ENCODE data around the gene LGI4.
A peak's percentile ranks its signal among the peaks of the same experiment; 100 is the strongest.
"Not testable (repeated sequence)": the region's sequence is repeated elsewhere in the genome, so short reads cannot be mapped to it uniquely, and the experiment has no call there.

LGI4 gene

DNA sequence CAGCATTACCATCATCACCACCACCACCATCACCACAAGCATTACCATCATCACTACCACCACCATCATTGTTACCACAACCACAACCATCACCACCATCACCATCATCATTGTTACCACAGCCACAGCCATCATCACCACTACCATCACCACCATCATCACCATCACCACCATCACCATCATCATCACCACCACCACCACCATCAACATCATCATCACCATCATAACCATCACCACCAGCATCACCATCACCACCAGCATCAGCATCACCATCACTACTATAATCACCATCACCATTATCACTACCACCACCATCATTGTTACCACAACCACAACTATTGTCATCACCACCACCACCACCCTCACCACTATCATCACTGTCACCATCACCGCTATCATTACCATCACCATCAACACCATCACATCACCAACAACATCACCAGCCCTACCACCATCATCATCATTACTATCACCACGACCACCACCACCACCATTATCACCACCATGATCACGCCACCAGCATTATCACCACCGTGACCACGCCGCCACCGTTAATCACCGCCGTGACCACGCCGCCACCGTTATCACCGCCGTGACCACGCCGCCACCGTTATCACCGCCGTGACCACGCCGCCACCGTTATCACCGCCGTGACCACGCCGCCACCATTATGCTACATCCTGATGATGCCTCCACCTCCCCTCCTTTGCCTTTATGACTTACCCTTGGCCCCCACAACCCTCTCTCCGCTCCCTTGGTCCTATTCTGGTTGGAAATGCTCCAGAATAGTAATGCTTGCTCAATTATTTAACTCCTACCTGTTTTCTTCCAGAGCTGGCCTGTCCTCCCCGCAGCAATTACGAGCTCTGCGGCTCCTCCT, 29.2 kb downstream of the LGI4 start:
- no peak for DNase-seq

DNA sequence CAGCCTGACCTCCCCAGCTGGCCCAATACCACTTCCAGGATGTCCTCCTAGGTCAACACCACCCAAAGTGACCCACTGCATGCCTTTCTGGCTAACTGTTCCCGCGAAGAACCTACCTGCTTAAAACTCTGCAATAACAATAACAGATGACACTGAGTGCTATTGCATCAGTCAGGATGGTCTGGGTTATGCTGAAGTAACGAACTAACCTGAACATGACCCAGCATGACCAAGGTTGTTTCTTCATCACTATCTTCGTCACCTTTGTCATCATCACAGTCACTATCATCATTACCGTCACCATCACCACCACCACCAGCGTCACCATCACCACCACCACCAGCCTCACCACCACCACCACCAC, 29.8 kb downstream of the LGI4 start:
- DNase-seq = no peak

DNA sequence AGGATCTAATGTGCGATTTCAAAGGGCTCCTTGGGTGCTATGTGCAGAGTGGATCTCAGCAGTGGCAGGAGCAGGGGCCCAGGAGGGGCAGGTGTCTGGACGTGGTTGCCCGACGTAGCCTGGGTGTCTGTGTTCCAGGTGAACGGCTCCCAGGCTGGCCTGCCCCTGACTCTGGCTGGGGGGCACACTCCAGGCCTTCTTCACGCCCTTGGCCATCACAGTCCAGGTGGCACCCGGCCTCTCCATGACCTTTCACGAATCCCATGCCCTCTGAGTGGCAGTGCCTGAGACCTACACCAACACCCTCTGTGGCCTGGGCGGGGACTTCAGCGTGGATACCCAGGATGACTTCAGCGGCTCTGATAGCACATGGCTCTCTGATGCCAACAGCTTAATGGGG, 30.5 kb downstream of the LGI4 start:
- no peak for DNase-seq

DNA sequence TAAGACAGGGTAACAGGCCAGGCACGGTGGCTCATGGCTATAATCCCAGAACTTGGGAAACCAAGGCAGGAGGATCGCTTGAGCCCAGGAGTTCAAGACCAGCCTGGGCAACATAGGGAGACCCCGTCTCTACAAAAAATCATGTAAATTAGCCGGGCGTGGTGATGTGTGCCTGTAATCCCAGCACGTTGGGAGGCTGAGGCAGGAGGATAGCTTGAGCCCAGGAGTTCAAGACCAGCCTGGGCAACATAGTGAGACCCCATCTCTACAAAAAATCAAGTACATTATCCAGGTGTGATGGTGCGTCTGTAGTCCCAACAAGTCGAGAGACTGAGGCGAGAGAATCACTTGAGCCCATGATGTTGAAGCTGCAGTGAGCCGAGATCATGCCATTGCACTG, 31.2 kb downstream of the LGI4 start:
- DNase-seq = not testable (repeated sequence)

DNA sequence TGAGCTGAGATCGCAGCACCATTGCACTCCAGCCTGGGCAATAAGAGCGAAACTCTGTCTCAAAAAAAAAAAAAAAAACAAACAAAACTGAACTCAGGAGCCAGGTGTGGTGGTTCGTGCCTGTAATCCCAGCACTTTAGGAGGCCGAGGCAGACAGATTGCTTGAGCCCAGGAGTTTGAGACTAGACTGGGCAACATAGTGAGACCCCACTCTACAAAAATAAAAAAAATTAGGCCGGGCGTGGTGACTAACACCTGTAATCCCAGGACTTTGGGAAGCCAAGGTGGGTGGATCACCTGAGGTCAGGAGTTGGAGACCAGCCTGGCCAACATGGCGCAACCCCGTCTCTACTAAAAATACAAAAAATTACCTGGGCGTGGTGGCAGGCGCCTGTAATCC, 32.9 kb downstream of the LGI4 start:
- DNase-seq = not testable (repeated sequence)

DNA sequence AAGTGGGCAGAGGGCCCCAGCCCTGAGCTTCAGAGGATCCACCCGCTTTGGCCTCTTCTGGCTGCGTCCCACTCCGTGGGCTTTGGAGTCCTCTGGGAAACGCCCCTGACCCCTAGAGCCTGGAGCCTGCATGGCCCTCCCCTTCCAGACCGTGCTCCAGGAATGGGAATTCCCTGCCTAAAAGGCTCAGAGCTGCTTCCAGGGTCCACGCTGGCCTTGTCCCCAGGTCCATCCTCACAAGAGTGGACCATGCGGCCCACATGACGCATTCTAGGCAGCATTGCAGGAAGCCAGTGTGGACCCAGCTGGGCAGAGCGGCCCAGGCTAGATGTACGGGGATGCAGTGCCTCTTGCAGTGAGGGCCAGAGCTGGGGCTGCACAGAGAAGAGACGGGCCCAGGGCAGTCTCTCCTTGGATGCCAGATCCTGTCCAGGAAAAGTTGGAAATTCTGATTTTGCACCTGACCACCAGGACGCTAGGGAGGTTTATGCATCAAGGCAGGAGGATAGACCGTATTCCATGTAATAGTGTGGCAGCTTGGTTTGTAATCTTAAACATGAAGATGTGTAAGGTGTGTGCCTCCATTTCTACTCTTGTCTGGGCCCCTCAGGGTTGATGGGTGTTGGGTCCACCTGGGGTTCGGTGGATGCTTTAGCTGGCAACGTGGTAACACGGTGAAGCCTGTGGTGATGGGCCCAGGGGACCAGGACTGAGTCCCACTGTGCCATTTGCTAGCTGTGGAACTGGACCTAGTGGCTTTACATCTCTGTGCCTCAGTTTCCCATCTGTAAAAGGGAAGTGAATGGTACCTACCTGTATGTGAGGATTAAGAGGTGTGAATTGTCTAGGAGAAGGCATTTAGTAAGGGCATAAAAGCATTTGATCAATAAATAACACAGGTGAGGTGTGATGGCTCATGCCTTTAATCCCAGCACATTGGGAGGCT, 34.0 kb downstream of the LGI4 start:
- no peak for DNase-seq

DNA sequence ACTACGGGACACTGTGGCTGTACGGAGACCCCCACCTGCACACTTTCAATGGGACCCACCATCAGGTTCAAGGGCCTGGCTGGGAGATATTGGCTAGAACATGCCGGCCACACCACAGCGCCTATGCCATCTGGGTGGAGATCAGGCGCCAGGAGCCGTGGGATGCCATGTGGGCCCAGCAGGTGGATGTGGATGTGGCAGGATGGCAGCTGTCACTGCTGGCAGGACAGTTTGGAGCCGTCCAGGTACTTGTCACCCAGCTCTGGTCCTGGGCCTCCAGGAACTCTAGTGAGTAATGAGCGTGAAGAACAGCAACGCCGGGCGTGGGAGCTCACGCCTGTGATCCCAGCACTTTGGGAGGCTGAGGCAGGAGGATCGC, 35.0 kb downstream of the LGI4 start:
- DNase-seq = no peak

DNA sequence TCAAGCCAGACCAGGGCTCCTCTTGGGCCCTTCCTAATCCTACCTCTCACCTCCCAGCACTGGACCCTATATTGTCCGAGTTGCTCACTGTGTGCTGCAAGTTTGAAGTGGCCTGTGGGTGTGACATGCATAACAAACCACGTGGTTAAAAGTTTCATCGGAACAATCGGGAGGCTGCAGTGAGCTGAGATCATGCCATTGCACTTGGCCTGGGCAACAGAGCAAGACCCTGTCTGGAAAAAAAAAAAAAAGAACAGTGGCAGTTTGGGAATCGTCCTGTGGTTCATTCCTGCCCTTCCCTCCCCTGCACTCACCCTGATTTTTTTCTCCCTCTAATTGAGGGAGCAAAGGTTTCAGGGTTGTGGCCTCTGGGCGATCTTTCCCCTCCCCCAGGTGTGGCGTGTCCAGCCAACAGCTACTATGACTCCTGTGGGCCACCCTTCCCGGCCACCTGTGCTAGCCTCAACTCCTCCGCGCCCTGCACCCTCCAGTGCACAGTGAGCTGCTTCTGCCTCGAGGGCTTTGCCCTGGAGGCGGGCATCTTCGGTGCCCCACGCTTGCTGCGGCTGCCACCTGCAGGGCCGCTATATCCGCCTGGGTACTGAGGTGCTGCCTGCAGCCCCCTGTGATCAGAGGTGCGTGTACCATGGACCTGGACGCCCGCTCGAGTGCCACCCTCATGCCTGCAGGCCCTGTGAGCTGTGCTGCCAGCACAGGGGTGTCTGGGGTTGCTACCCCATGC, 35.5 kb downstream of the LGI4 start:
- no peak for DNase-seq

DNA sequence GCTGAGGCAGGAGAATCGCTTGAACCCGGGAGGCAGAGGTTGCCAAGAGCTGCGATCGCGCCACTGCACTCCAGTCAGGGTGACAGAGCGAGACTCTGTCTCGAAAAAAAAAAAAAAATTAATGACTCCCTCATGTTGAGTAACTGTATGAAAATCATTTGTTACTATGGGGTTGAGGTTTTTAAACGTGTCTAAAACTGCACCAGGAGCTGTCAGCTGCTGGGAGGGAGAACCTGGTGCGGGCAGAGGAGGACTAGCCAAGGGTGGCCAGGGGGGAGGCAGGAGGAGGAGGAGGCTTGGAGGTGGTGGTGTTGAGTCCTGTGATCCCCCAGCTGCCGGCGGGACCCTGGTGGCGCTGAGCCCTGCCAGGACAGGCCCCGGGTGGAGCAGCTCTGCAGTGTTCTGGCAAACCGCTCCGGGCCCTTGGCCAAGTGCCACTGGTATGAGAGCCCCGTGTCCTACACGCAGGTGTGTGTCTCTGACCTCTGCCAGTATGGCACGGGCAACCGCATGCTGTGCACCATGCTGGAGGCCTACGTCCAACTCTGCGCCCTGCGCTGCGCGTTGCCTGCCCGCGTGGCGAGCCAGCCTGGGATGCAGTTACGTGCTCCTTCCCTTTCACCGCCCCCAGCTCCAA, 36.3 kb downstream of the LGI4 start:
- DNase-seq = no peak

DNA sequence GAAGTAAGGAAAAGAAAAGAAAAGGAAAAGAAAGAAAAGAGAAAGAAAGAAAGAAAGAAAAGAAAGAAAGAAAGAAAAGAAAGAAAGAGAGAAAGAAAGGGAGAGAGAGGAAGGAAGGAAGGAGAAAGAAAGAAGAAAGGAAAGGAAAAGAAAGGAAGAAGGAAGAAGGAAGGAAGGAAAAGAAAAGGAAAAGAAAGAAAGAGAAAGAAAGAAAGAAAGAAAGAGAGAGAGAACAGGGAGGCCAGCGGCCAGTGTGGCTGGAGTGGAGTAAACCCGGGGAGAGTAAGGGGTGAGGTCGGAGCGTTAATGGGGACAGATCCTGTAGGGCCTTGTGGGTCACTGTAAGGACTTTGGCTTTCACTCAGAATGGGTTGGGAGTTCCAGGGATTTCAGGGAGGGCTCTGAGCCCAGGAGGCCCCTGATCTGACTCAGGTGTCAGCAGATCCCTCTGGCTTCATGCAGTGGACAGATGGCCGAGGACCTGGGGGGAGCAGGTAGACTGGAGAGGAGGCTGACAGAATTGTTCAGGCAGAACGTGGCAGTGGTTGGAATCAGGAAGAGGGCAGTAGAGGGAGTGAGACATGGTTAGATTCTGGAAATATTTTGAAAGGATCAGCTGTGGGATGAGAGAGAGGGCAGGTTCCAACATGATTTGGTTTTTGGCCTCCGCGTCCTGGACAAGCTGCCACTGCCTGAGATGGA, 39.0 kb downstream of the LGI4 start:
- no peak for DNase-seq

DNA sequence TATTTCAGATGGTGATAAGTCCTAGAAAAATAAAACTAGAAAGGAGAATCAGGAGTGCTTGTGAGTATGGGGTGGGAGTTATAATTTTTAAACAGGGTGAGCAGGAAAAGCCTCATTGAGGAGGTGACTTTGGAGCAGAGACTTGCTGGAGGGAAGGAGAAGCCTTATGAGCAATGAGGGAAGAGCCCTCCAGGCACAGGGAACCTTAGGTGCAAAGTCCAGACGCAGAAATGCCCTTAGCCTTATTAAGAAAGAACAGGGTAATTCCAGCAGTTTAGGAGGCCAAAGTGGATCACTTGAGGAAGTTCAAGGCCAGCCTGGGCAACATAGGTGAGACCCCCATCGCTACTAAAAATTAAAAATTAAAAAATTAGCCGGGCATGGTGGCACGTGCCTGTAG, 40.2 kb downstream of the LGI4 start:
- no peak for DNase-seq

DNA sequence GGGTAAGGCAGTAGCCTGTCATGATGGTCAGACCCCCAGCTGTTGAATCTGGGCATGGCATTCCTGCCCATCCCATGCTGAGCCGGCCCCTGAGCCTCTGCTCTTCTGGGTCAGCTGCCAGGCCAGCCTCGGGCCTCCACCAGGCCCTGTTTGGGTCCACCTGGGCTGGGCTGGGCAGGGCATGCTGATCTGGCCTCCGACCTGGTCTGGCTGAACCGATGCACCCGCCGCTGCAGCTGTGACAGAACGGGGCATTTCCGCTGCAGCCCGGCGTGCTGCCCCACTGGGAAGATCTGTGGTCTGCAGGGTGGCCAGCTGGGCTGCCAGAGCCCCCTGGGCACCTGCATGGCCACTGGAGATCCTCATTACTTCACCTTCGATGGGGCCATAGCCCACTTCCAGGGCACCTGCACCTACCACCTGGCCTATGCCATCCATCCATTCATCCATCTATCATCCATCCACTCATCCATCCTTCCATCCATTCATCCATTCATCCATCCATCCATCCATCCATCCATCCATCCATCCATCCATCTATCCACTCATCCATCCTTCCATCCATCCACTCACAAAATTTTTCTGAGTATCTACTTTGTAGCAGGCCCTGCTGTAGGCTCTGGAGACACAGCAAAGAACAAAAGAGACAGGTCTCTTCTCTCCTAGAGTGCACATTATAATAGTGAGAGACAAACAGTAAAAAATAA, 40.8 kb downstream of the LGI4 start:
- DNase-seq = no peak

DNA sequence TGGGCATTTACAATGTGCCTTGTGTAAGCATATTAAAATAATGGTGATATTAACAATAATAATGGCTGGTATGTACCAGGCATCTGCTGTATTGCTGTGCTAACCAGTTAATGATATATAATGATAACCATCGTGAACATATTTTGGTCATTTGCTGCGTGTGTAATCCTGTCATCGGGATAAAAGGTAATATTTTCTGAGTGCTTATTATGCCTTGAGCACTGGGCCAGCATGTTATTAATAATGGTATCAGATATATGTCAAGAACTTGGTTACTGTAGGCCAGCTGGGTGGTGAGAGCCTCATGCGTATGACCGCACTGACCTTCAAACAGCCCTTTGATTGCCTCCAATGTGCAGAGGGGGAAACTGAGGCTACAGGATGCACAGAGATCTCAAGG, 41.4 kb downstream of the LGI4 start:
- DNase-seq = no peak

DNA sequence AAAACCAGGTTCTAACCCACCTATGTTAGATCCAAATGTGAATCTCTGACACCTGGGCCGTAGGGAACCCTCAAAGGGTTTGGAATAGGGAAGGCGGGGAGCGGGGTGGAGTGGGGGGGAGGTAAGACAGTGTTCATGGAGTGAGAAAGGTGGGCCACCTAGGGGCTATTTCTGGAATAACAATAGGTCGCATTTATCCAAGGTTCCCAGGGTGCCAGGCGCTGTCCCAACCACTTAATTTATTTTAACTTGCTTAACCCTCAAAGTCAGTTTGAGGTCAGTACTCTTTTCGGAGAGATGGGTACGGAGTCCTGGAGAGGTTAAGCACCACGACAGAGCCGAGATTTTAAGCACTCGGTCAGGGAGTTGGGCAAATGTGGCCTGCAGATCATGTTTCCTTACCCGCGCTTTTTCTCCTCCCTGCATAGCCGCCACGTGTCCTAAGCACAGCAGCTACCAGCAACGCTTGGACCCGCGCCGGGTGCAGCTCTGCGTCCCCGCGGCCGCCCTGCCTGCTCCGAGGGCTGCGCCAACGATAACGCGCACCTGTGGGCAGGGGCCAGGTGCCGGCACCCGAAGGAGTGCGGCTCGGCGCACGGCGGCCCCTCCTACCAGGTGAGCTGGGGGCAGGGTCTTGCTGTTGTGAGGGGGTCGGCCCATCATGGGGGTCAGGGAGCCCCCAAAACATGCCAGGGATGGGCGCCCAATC, 44.2 kb downstream of the LGI4 start:
- DNase-seq = peak; percentile 21

DNA sequence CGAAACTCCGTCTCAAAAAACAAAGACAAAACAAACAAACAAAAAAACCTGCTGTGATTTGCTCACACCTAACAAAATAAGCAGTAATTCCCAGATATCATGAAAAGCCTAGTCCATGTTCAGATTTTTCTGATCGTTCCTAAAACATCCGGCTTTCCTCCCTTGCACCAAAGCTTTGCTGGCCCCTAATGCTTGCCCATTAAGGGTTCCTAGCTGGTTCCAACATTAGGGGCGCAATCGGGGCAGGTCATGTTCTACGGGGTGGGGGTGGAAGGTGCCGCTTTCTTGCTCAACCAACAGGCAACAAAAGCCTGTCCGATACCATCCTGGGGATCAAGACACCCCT, 44.7 kb downstream of the LGI4 start:
- DNase-seq = no peak

DNA sequence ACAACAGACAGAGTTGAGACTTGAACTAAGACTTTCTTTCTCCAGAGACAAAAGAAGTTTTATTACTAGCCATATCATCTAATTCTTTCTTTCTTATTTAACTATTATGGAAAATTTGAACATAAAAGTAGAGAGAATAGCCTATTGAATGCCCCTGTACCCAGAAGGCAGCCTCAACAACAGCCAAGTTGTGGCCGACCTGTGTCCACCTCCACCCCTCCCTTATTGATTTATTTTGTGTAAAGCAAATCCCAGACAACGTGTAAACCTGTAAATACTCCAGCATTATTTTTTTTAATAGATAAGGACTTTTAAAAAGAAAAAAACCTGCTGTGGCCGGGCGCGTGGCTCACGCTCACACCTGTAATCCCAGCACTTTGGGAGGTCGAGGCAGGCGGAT, 45.3 kb downstream of the LGI4 start:
- DNase-seq = no peak

DNA sequence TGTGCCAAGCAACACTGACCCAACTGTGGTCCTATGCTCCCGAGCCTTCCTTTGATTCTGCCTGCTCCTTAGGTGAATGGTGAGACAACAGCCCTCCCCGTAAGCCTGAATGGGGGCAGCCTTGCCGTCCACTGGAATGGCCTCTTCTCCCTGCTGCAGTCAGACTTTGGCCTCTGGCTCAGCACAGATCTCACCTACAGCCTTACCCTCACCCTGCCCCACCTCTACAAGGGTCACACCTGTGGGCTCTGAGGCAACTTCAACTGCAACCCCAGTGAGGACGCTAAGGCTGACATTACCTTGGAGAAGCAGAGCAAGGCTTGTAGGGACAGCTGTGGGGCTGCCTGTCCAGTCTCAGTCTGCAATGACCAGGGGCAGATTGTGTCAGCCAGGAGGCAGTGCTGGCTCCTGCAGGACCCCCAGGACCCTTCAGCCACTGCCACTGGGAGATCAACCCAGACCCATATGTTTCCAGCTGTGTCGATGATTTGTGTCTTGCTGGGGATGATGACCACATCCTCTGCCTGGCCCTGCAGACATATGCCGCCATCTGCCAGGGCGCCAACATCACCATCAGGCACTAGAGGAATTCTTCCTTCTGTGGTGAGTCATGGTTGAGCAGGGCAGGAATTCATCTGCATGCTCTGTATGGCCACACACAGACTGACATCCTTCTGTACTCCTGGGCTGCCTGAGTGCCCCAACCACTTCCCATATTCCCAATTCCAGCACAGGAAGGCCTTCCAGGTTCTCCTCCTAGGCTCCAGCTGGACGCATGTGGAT, 46.5 kb downstream of the LGI4 start:
- DNase-seq = no peak

DNA sequence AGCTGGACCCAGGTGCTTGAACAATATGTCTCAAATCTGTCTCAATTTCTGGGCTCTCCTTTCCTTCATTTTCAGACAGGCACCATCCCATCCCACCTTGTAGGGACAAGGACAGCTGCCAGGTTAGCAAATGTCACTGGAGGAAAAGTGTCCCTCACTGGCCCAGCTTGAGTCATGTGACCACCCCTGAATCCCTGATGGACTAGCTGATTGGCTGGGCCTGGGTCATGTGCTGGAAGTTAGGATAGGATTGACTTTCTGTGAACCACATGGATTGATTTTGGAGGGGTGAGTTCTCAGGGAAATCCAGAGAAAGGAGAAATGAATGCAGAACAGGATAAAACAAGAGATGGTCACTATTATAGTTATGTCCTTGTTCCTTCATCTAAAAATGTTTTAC, 47.5 kb downstream of the LGI4 start:
- DNase-seq = no peak

DNA sequence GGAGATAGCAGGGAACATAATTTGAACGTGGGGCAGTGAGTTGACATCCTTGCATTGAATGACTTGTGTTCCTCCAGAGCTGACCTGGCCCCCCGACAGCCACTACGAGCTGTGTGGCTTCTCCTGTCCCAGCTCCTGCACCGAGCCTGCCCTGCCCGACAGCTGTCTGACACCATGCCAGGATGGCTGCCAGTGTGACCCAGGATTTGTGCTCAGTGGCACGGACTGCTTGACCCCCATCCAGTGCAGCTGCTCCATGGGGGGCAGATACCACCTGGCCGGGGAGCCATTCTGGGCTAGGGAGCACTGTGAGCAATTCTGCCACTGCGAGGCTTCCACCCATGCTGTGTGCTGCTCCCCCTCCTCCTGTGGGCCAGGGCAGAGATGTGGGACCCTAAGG, 48.4 kb downstream of the LGI4 start:
- no peak for DNase-seq

DNA sequence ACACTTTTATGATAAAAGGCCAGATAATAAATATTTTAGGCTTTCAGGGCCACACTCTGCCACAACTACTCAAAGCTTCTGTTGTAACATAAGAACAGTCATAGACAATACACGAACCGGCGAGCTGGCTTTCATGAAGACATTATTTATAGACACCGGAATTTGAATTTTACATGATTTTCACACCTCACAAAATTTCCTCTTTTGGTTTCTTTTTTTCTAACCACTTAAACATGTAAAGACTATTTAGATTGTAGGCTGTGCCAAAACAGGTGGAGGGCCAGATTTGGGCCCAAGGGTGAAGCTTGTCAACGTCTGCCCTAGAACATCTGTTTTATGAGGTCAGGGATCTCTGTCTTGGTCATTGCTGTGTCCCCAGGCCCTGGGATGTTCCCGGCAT, 48.9 kb downstream of the LGI4 start:
- DNase-seq = no peak

DNA sequence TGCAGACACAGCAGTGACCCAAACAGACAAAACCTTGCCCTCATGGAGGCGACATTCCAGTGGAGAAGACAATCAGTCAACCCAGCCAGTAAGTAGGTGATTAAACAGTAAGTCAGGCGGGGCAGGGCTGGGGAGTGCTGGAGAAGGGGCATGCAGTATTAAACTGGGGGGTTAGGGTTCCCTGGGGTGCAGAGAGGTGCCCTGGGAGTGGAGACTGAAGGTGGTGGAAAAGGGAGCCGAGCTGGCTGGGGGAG, 50.4 kb downstream of the LGI4 start:
- no peak for DNase-seq
